Measurements from ENCODE around the gene TMEM91. TPM values are rescaled to one million over a fixed set of nuclear protein-coding genes. Genes with fewer than 3 reads are reported as not detected.
A peak's percentile ranks its signal among the peaks of the same experiment; 100 is the strongest.
"Not testable (repeated sequence)": the region's sequence is repeated elsewhere in the genome, so short reads cannot be mapped to it uniquely, and the experiment has no call there.

Gene TMEM91
- total RNA-seq, 2 donors from 2014 or later, result 6.9 to 35.0 TPM

- no peak for ATAC-seq
- Mint-ChIP-seq H3K4me1 (peaks cover 14% of the 10 kb centered on the region), H3K4me3 (no peak overlapping the region), H3K36me3 (ENCODE audit: low read depth) (peaks cover 2% of the 10 kb centered on the region), H3K27ac (no peak overlapping the region), H3K27me3 (no peaks in the 10 kb centered on the region)
- no peak for DNase-seq
- H3K9me3 ChIP-seq (ENCODE audit: control insufficient read depth, low read length, poor library complexity, severe bottlenecking), result no peaks in the 10 kb centered on the region
Observed at GRCh38 chr19:41372501-41372900, 3.8 kb upstream of the TMEM91 start.

- DNase-seq (no peak), ATAC-seq (no peak)
- Mint-ChIP-seq H3K4me3 (no peak overlapping the region), H3K4me1 (peaks cover 14% of the 10 kb centered on the region), H3K27ac (no peak overlapping the region), H3K27me3 (no peaks in the 10 kb centered on the region), H3K36me3 (ENCODE audit: low read depth) (peaks cover 2% of the 10 kb centered on the region)
- H3K9me3 ChIP-seq (ENCODE audit: control insufficient read depth, low read length, poor library complexity, severe bottlenecking), result no peaks in the 10 kb centered on the region
Observed at GRCh38 chr19:41373993-41374392, 2.3 kb upstream of the TMEM91 start.

- H3K4me1 Mint-ChIP-seq, result peaks cover 11% of the 10 kb centered on the region
- no peaks in the 10 kb centered on the region for H3K36me3 Mint-ChIP-seq (ENCODE audit: low read depth)
- H3K4me3 Mint-ChIP-seq, result peak overlapping the region; percentile 91
- ATAC-seq (peak; percentile 51), DNase-seq (no peak)
- no peaks in the 10 kb centered on the region for H3K9me3 ChIP-seq (ENCODE audit: control insufficient read depth, low read length, poor library complexity, severe bottlenecking)
- H3K27ac Mint-ChIP-seq, result peak overlapping the region; percentile 84
- H3K27me3 Mint-ChIP-seq, result no peaks in the 10 kb centered on the region
Observed at GRCh38 chr19:41376998-41377365, 649 bp downstream of the TMEM91 start.

- no peaks in the 10 kb centered on the region for H3K9me3 ChIP-seq (ENCODE audit: control insufficient read depth, low read length, poor library complexity, severe bottlenecking)
- Mint-ChIP-seq H3K27ac (no peak overlapping the region), H3K36me3 (ENCODE audit: low read depth) (no peaks in the 10 kb centered on the region), H3K27me3 (no peaks in the 10 kb centered on the region), H3K4me1 (peaks cover 11% of the 10 kb centered on the region), H3K4me3 (no peak overlapping the region)
- peak; percentile 53 for ATAC-seq
- no peak for DNase-seq
Observed at GRCh38 chr19:41377977-41378709, 1.8 kb downstream of the TMEM91 start.

- H3K4me3 Mint-ChIP-seq; ATAC-seq; H3K36me3 Mint-ChIP-seq (ENCODE audit: low read depth); DNase-seq; H3K4me1 Mint-ChIP-seq; H3K9me3 ChIP-seq (ENCODE audit: control insufficient read depth, low read length, poor library complexity, severe bottlenecking); H3K27me3 Mint-ChIP-seq: not testable (repeated sequence)
- H3K27ac Mint-ChIP-seq, result peak overlapping the region; percentile 53
Observed at GRCh38 chr19:41381536-41381935, 5.2 kb downstream of the TMEM91 start.

- H3K36me3 Mint-ChIP-seq (ENCODE audit: low read depth), result no peaks in the 10 kb centered on the region
- no peaks in the 10 kb centered on the region for H3K27me3 Mint-ChIP-seq
- H3K4me1 Mint-ChIP-seq, result peaks cover 3% of the 10 kb centered on the region
- ATAC-seq (no peak), DNase-seq (no peak)
- H3K4me3 Mint-ChIP-seq, result no peak overlapping the region
- peak overlapping the region; percentile 61 for H3K27ac Mint-ChIP-seq
- no peaks in the 10 kb centered on the region for H3K9me3 ChIP-seq (ENCODE audit: control insufficient read depth, low read length, poor library complexity, severe bottlenecking)
Observed at GRCh38 chr19:41384351-41384750, 8.0 kb downstream of the TMEM91 start.

GRCh38 chr19:41386442-41386841, 10.1 kb downstream of the TMEM91 start:
- H3K36me3 Mint-ChIP-seq (ENCODE audit: low read depth), result no peaks in the 10 kb centered on the region
- no peaks in the 10 kb centered on the region for H3K9me3 ChIP-seq (ENCODE audit: control insufficient read depth, low read length, poor library complexity, severe bottlenecking)
- no peaks in the 10 kb centered on the region for H3K27me3 Mint-ChIP-seq
- ATAC-seq (no peak), DNase-seq (no peak)
- H3K4me3 Mint-ChIP-seq, result no peak overlapping the region
- H3K4me1 Mint-ChIP-seq, result peaks cover 3% of the 10 kb centered on the region
- peak overlapping the region; percentile 49 for H3K27ac Mint-ChIP-seq

- peaks cover 14% of the 10 kb centered on the region for H3K4me1 Mint-ChIP-seq
- DNase-seq (no peak), ATAC-seq (no peak)
- H3K27ac Mint-ChIP-seq, result peak overlapping the region; percentile 27
- H3K9me3 ChIP-seq (ENCODE audit: control insufficient read depth, low read length, poor library complexity, severe bottlenecking), result no peaks in the 10 kb centered on the region
- H3K27me3 Mint-ChIP-seq, result no peaks in the 10 kb centered on the region
- H3K4me3 Mint-ChIP-seq, result no peak overlapping the region
- H3K36me3 Mint-ChIP-seq (ENCODE audit: low read depth), result no peaks in the 10 kb centered on the region
Observed at GRCh38 chr19:41391618-41392017, 15.3 kb downstream of the TMEM91 start.

- H3K27ac Mint-ChIP-seq, result no peak overlapping the region
- no peak for DNase-seq
- no peaks in the 10 kb centered on the region for H3K27me3 Mint-ChIP-seq
- no peaks in the 10 kb centered on the region for H3K9me3 ChIP-seq (ENCODE audit: control insufficient read depth, low read length, poor library complexity, severe bottlenecking)
- no peak for ATAC-seq
- H3K4me1 Mint-ChIP-seq, result peaks cover 18% of the 10 kb centered on the region
- no peak overlapping the region for H3K4me3 Mint-ChIP-seq
- no peaks in the 10 kb centered on the region for H3K36me3 Mint-ChIP-seq (ENCODE audit: low read depth)
Observed at GRCh38 chr19:41392775-41393174, 16.4 kb downstream of the TMEM91 start.

GRCh38 chr19:41395355-41395754, 19.0 kb downstream of the TMEM91 start:
- peak overlapping the region; percentile 97 for H3K4me3 Mint-ChIP-seq
- DNase-seq (no peak), ATAC-seq (no peak)
- peaks cover 34% of the 10 kb centered on the region for H3K4me1 Mint-ChIP-seq
- H3K27ac Mint-ChIP-seq, result peak overlapping the region; percentile 100
- H3K27me3 Mint-ChIP-seq, result no peaks in the 10 kb centered on the region
- H3K36me3 Mint-ChIP-seq (ENCODE audit: low read depth), result no peaks in the 10 kb centered on the region
- H3K9me3 ChIP-seq (ENCODE audit: control insufficient read depth, low read length, poor library complexity, severe bottlenecking), result no peaks in the 10 kb centered on the region

GRCh38 chr19:41397086-41398049, 21.0 kb downstream of the TMEM91 start, which contains the start of the genes BCKDHA and EXOSC5:
Gene BCKDHA (plus strand): TSS chr19:41397818. CDS start chr19:41397828, 10 bp downstream.
Gene EXOSC5 (minus strand): TSS chr19:41397359. CDS start chr19:41397328, 31 bp downstream.
- Mint-ChIP-seq H3K4me3 (peak within 1 kb of the TSS; percentile 97), H3K27me3 (no peaks in the 10 kb centered on the region), H3K27ac (peak within 1 kb of the TSS; percentile 100), H3K4me1 (peaks cover 41% of the 10 kb centered on the region), H3K36me3 (ENCODE audit: low read depth) (no peaks in the 10 kb centered on the region)
- peak; percentile 97 to 99 (median 99) for DNase-seq
- no peaks in the 10 kb centered on the region for H3K9me3 ChIP-seq (ENCODE audit: control insufficient read depth, low read length, poor library complexity, severe bottlenecking)
- peak; percentile 98 for ATAC-seq

GRCh38 chr19:41398050-41398418, 21.7 kb downstream of the TMEM91 start:
- no peak for ATAC-seq
- peak overlapping the region; percentile 100 for H3K27ac Mint-ChIP-seq
- DNase-seq, result no peak
- peaks cover 39% of the 10 kb centered on the region for H3K4me1 Mint-ChIP-seq
- H3K36me3 Mint-ChIP-seq (ENCODE audit: low read depth), result no peaks in the 10 kb centered on the region
- H3K9me3 ChIP-seq (ENCODE audit: control insufficient read depth, low read length, poor library complexity, severe bottlenecking), result no peaks in the 10 kb centered on the region
- H3K4me3 Mint-ChIP-seq, result peak overlapping the region; percentile 97
- H3K27me3 Mint-ChIP-seq, result no peaks in the 10 kb centered on the region

GRCh38 chr19:41398598-41398997, 22.3 kb downstream of the TMEM91 start:
- peak overlapping the region; percentile 100 for H3K27ac Mint-ChIP-seq
- no peaks in the 10 kb centered on the region for H3K9me3 ChIP-seq (ENCODE audit: control insufficient read depth, low read length, poor library complexity, severe bottlenecking)
- peaks cover 41% of the 10 kb centered on the region for H3K4me1 Mint-ChIP-seq
- DNase-seq, result no peak
- no peaks in the 10 kb centered on the region for H3K27me3 Mint-ChIP-seq
- peak overlapping the region; percentile 97 for H3K4me3 Mint-ChIP-seq
- no peak for ATAC-seq
- no peaks in the 10 kb centered on the region for H3K36me3 Mint-ChIP-seq (ENCODE audit: low read depth)

Data from T-helper 17 cell (primary cell).